Adrenal gland (tissue), 5 donors: Measurements from ENCODE around the gene CLRN2.

ENCODE experiments used
- CTCF ChIP-seq, 6 experiments: fragments of 450-650 bp in 4 of 6; fragments of 200-600 bp in 2 of 6; sonication (generic) in 1 of 6; IDR thresholded peaks; 1 replicate in 5 of 6; 2 replicates in 1 of 6; pipeline versions ENCODE4 v1.5.1 to v1.8.0; 2016 to 2021; ENCODE audit warnings: antibody characterized with exemption in 6 of 6, mild to moderate bottlenecking in 2 of 6, moderate library complexity in 1 of 6
- POLR2A ChIP-seq, 2 donors: fragments of 450-650 bp; IDR thresholded peaks; one replicate each; pipeline ENCODE4 v1.6.1; 2017; ENCODE audit warnings: antibody characterized with exemption in 2 of 2, mild to moderate bottlenecking in 2 of 2, moderate library complexity in 1 of 2
- donor health status: DM: no; HTN: no; CAD: no.

- TF ChIP-seq CTCF (IDR thresholded peaks at IDR 0.05) = no peak
- TF ChIP-seq POLR2A (IDR thresholded peaks at IDR 0.05) = no peak
Observed at GRCh38 chr4:17526695-17527477, 11.9 kb downstream of the CLRN2 start.
